Keratinocyte (primary cell): Measurements from ENCODE around the gene DEFB128.

Source experiments
- CTCF ChIP-seq, 3 experiments: IDR thresholded peaks in 1 of 3; conservative IDR thresholded peaks in 1 of 3; optimal IDR thresholded peaks in 1 of 3; 2 replicates in 2 of 3; 3 replicates in 1 of 3; pipeline versions ENCODE3 to v1.5.1; 2011; ENCODE audit warnings: low read length in 3 of 3, mild to moderate bottlenecking in 3 of 3, moderate library complexity in 2 of 3, control low read depth in 1 of 3, inconsistent platforms in 1 of 3; ENCODE audit not compliant: insufficient read depth in 2 of 3; ENCODE audit errors: extremely low read depth in 1 of 3
- EZH2 ChIP-seq: IDR thresholded peaks from one replicate; pipeline ENCODE4 v1.6.1; 2012; ENCODE audit warnings: inconsistent platforms, mild to moderate bottlenecking, low read length, moderate library complexity

GRCh38 chr20:187733-188132 lies 1.8 kb downstream of the DEFB128 start:
- TF ChIP-seq CTCF (optimal IDR thresholded peaks at IDR 0.05 in 1 of 3, IDR thresholded peaks at IDR 0.05 in 1 of 3, conservative IDR thresholded peaks at IDR 0.05 in 1 of 3; ENCODE audit: extremely low read depth in 1 of 3, insufficient read depth in 2 of 3, low read length in 3 of 3): no peak
- no peak for TF ChIP-seq EZH2
